K562 (cell line): ENCODE data around the gene MACROD2. TPM values are rescaled to one million over a fixed set of nuclear protein-coding genes. Genes with fewer than 3 reads are reported as not detected.

ENCODE experiments used
- ATAC-seq: fragments of 200-7000 bp; cut with Tn5 transposase; 3 replicates; pipeline ENCODE4 v1.9.1; 2020; ENCODE audit warnings: moderate library complexity
- BruUV-seq: library from RNA; stranded (reverse); fragments of 400-500 nt; replicated peaks from 2 replicates; lab custom pipeline; 2021; lab: Mats Ljungman, UMichigan
- CTCF ChIA-PET: fragments of 300-600 bp; formaldehyde crosslinking; extraction: SDS; loops from one replicate; lab custom pipeline; 2021; ENCODE audit warnings: low intra/inter-chr PET ratio; lab: Yijun Ruan, JAX
- POLR2A ChIA-PET: fragments of 300-600, 350-650 bp; sonication (Branson Sonifier 250); formaldehyde crosslinking; extraction: SDS; loops from one replicate; lab custom pipeline; 2021; ENCODE audit warnings: antibody characterized with exemption, inconsistent platforms; lab: Yijun Ruan, JAX
- DNase-seq, 4 experiments: peaks; one replicate each; pipeline versions ENCODE4 v3.0.0 to v3.0.0-alpha.2; 2011 to 2018; ENCODE audit warnings: low spot score in 3 of 4, mixed read lengths in 3 of 4; ENCODE audit errors: extremely low read depth in 1 of 4
- FAIRE-seq: peaks from 2 replicates; lab custom pipeline; 2011; peaks lifted over from hg19 to GRCh38; lab: Jason Lieb, UNC
- H2AFZ ChIP-seq: 2 replicates; pipeline ENCODE4 v1.6.0; 2011; ENCODE audit warnings: low read depth, low read length, control low read depth, inconsistent platforms
- H3K27ac ChIP-seq: fragments of 200-600 bp; 3 replicates; pipeline ENCODE4 v1.8.0; 2011; ENCODE audit warnings: low read depth, mild to moderate bottlenecking, control low read depth, inconsistent platforms, low read length, moderate library complexity, mixed read lengths; ENCODE audit errors: extremely low read depth
- H3K27me3 ChIP-seq, 2 experiments: fragments of 300-600 bp in 1 of 2; 2 replicates in 1 of 2; 3 replicates in 1 of 2; pipeline versions ENCODE4 v1.6.0 to v1.8.0; 2011; ENCODE audit warnings: inconsistent platforms in 2 of 2, low read length in 2 of 2, mild to moderate bottlenecking in 1 of 2, mixed read lengths in 1 of 2, moderate library complexity in 1 of 2; ENCODE audit not compliant: control insufficient read depth in 2 of 2, insufficient read depth in 2 of 2
- H3K36me3 ChIP-seq: fragments of 300-600 bp; 3 replicates; pipeline ENCODE4 v1.8.0; 2011; ENCODE audit warnings: mild to moderate bottlenecking, low read length, inconsistent platforms; ENCODE audit not compliant: control insufficient read depth, insufficient read depth
- H3K4me1 ChIP-seq, 2 experiments: fragments of 200-600 bp in 1 of 2; replicated peaks in 1 of 2; 2 replicates in 1 of 2; 3 replicates in 1 of 2; pipeline versions ENCODE4 v1.5.1 to v1.8.0; 2011; ENCODE audit warnings: inconsistent platforms in 2 of 2, low read length in 2 of 2, mild to moderate bottlenecking in 1 of 2, mixed read lengths in 1 of 2, moderate library complexity in 1 of 2; ENCODE audit not compliant: control insufficient read depth in 2 of 2, insufficient read depth in 2 of 2
- H3K4me2 ChIP-seq: 2 replicates; pipeline ENCODE4 v1.6.1; 2011; ENCODE audit warnings: low read length, control low read depth, inconsistent platforms, mixed read lengths; ENCODE audit not compliant: insufficient read depth
- H3K4me3 ChIP-seq: fragments of 200-600 bp; sonication (generic), shearing (Covaris generic); 2 replicates; pipeline ENCODE4 v1.5.1; 2016; ENCODE audit warnings: control low read depth, inconsistent platforms
- H3K79me2 ChIP-seq: fragments of 200-600 bp; 3 replicates; pipeline ENCODE4 v1.8.0; 2011; ENCODE audit warnings: low read length, inconsistent platforms; ENCODE audit not compliant: control insufficient read depth, insufficient read depth
- H3K9ac ChIP-seq, 2 experiments: 2 replicates each; pipeline versions ENCODE4 v1.6.0 to v1.6.1; 2011; ENCODE audit warnings: low read depth in 2 of 2, low read length in 2 of 2, control low read depth in 1 of 2, inconsistent platforms in 1 of 2, mild to moderate bottlenecking in 1 of 2, mixed read lengths in 1 of 2; ENCODE audit not compliant: insufficient read depth in 1 of 2
- H3K9me1 ChIP-seq: one replicate; pipeline ENCODE4 v1.6.0; 2011; ENCODE audit warnings: inconsistent platforms, mild to moderate bottlenecking, low read length, moderate library complexity; ENCODE audit not compliant: control insufficient read depth, insufficient read depth
- H3K9me3 ChIP-seq: replicated peaks from 2 replicates; pipeline ENCODE4 v1.5.1; 2011; ENCODE audit warnings: low read depth, low read length, inconsistent platforms; ENCODE audit not compliant: control insufficient read depth, insufficient read depth
- H4K20me1 ChIP-seq: replicated peaks from 2 replicates; pipeline ENCODE4 v1.6.1; 2011; ENCODE audit warnings: low read length, inconsistent platforms, mixed read lengths; ENCODE audit not compliant: control insufficient read depth, insufficient read depth
- ARID2 ChIP-seq: fragments of 450-650 bp; IDR thresholded peaks from 2 replicates; pipeline ENCODE4 v1.6.1; 2017; ENCODE audit warnings: antibody characterized with exemption, mild to moderate bottlenecking
- ELF2 ChIP-seq: fragments of 250-450 bp; sonication (Bioruptor Pico); IDR thresholded peaks from 2 replicates; pipeline ENCODE4 v1.5.0; 2021; ENCODE audit warnings: mild to moderate bottlenecking
- LARP7 ChIP-seq: fragments of 450-650 bp; IDR thresholded peaks from 2 replicates; pipeline ENCODE4 v1.6.1; 2016
- NFE2 ChIP-seq: IDR thresholded peaks from 2 replicates; pipeline ENCODE4 v1.6.1; 2014; ENCODE audit warnings: antibody characterized with exemption, low read depth
- SIX5 ChIP-seq, 2 experiments: IDR thresholded peaks; 2 replicates each; pipeline ENCODE4 v1.6.1; 2011; ENCODE audit warnings: low read length in 2 of 2, borderline replicate concordance in 1 of 2, low read depth in 1 of 2, mild to moderate bottlenecking in 1 of 2, moderate library complexity in 1 of 2; ENCODE audit not compliant: insufficient read depth in 1 of 2
- ZNF224 ChIP-seq: sonication (generic); formaldehyde crosslinking; IDR thresholded peaks from 2 replicates; pipeline ENCODE4 v1.8.0; 2022; ENCODE audit warnings: mild to moderate bottlenecking, missing genetic modification reagents
- ZNF354B ChIP-seq: fragments of 250-450 bp; sonication (Bioruptor Pico); IDR thresholded peaks from 2 replicates; pipeline ENCODE4 v1.4.0; 2020
- ZNF707 ChIP-seq: fragments of 250-450 bp; sonication (Bioruptor Pico); conservative IDR thresholded peaks from 2 replicates; pipeline ENCODE4 v1.8.0; 2022; ENCODE audit warnings: inconsistent platforms, mild to moderate bottlenecking, moderate library complexity
- ZNF766 ChIP-seq: fragments of 200-800 bp; sonication (Bioruptor generic); conservative IDR thresholded peaks from 2 replicates; pipeline ENCODE4 v1.6.1; 2016; ENCODE audit warnings: missing genetic modification characterization, missing compliant biosample characterization
- WGBS: fragments of 100-300 bp; shearing (Covaris generic); methylation state at CpG from one replicate; pipeline ENCODE4 v1.1.6; 2016; ENCODE audit warnings: low coverage, mixed read lengths; ENCODE audit not compliant: insufficient coverage; ENCODE audit errors: missing lambda C conversion rate; 5-methylcytosine and 5-hydroxymethylcytosine counted together
- in situ Hi-C: fragments of 300-500 bp; cut with MboI; formaldehyde crosslinking; loops from 4 replicates; pipeline ENCODE4 v1.15.0; 2018; ENCODE audit warnings: inconsistent platforms, mixed read lengths
- intact Hi-C: fragments of 100-400 bp; cut with micrococcal nuclease; formaldehyde crosslinking; loops from 2 replicates; pipeline ENCODE4 v1.14.2; 2022
- polyA plus RNA-seq, 8 experiments: library from polyadenylated mRNA; depleted of rRNA in 4 of 8; stranded (reverse) in 5 of 8; unstranded in 3 of 8; fragments of >200 nt; fragmentation: Nextera tagmentation in 2 of 8; fragmentation: Illumina TruSeq in 1 of 8; extraction: Ambion mirVana in 2 of 8; extraction: Trizol in 1 of 8; gene quantifications; 2 replicates each; pipeline versions ENCODE4 v1.2.1 to v1.2.3, GENCODE V29; 2011 to 2014; ENCODE audit warnings: inconsistent platforms in 1 of 8, missing spikeins in 1 of 8
- total RNA-seq, 7 experiments: library from RNA; depleted of rRNA in 6 of 7; stranded (reverse); fragments of >200 nt in 6 of 7; fragmentation: Illumina TruSeq in 2 of 7; extraction: Trizol in 2 of 7; gene quantifications; 2 replicates each; pipeline versions ENCODE4 v1.2.1 to v1.2.3, GENCODE V29; 2011 to 2021; ENCODE audit warnings: low replicate concordance in 1 of 7
- TF ChIP-seq, protein P1 (sequence below): fragments of 250-450 bp; sonication (Bioruptor Pico); IDR thresholded peaks from 2 replicates; pipeline ENCODE4 v1.4.0; 2020; ENCODE audit warnings: mild to moderate bottlenecking, moderate library complexity
- TF ChIP-seq, protein P2 (sequence below): fragments of 250-450 bp; sonication (Bioruptor Pico); IDR thresholded peaks from 2 replicates; pipeline ENCODE4 v1.5.0; 2021; ENCODE audit warnings: mild to moderate bottlenecking, borderline replicate concordance

Gene MACROD2
- total and polyA plus RNA-seq, 9 of the 15 experiments (the other 6 are each of a cell fraction or from before 2014, with no cell fraction given): not detected

DNA sequence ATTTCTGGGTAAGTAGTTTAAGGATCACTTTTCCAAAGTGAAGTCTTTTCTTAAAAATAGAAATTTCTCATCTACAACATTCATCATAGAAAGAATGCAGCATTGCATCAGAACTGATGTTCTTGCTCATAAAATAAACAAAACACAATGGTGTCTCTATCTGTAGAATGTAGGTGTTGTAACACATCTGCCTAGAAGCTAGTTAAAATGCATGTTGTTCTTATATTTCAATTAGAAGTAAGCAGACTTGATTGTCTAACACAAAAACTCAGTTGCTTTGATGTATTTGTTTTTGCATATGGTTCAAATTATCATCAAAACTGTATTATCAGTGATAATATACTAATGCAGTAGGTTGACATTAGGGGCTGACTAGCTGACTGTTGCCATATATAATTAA lies 996.8 kb downstream of the MACROD2 start:
- H3K4me1 ChIP-seq: no peaks in the 10 kb centered on the region
- CTCF ChIA-PET: no interaction called here

DNA sequence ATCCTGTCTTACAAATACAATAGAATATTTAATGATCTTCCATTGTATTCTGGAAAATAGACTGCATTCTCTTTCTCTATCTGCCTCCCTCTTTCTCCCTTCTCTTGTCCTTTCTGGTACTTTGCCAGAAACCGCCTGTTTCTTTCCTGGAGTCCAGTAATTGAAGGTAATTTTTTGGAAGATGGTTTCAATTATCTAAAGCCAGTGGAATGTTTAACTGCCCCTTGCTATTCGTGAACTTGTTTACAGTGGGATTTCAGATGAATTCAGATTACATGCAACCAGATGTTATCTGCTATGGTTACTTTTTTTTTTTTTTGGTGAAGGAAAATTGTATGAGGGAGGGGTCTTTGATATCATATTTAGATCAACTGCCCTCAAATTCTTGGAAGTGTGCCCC lies 997.6 kb downstream of the MACROD2 start:
- CTCF ChIA-PET: no interaction called here
- Histone ChIP-seq H3K36me3 (no peaks in the 10 kb centered on the region), H3K4me1 (no peaks in the 10 kb centered on the region), H3K27ac (no peak overlapping the region), H3K9me1 (no peaks in the 10 kb centered on the region), H4K20me1 (no peaks in the 10 kb centered on the region), H3K4me2 (no peak overlapping the region), H3K9ac (no peak overlapping the region), H3K4me3 (no peak overlapping the region), H2AFZ (no peak overlapping the region), H3K27me3 (no peaks in the 10 kb centered on the region), H3K9me3 (no peaks in the 10 kb centered on the region), H3K79me2 (no peaks in the 10 kb centered on the region)
- ATAC-seq: no peak
- 0% methylated on average over 1 of the region's 2 CpGs for WGBS
- no peak for DNase-seq
- no TSS peak for BruUV-seq
- in situ Hi-C loops (no loop called here), intact Hi-C loops (no loop called here)
- FAIRE-seq: no peak
- POLR2A ChIA-PET: no interaction called here
- TF ChIP-seq NFE2 (no peak), ZNF224 (CRISPR knock-in tag) (no peak), ZNF766 (CRISPR knock-in tag) (no peak), ZNF354B (CRISPR knock-in tag) (no peak), SIX5 (IDR thresholded peaks at IDR 0.05; ENCODE audit: borderline replicate concordance in 1 of 2, insufficient read depth in 1 of 2, low read depth in 1 of 2, low read length in 2 of 2) (no peak)
- TF ChIP-seq, protein P1, sequence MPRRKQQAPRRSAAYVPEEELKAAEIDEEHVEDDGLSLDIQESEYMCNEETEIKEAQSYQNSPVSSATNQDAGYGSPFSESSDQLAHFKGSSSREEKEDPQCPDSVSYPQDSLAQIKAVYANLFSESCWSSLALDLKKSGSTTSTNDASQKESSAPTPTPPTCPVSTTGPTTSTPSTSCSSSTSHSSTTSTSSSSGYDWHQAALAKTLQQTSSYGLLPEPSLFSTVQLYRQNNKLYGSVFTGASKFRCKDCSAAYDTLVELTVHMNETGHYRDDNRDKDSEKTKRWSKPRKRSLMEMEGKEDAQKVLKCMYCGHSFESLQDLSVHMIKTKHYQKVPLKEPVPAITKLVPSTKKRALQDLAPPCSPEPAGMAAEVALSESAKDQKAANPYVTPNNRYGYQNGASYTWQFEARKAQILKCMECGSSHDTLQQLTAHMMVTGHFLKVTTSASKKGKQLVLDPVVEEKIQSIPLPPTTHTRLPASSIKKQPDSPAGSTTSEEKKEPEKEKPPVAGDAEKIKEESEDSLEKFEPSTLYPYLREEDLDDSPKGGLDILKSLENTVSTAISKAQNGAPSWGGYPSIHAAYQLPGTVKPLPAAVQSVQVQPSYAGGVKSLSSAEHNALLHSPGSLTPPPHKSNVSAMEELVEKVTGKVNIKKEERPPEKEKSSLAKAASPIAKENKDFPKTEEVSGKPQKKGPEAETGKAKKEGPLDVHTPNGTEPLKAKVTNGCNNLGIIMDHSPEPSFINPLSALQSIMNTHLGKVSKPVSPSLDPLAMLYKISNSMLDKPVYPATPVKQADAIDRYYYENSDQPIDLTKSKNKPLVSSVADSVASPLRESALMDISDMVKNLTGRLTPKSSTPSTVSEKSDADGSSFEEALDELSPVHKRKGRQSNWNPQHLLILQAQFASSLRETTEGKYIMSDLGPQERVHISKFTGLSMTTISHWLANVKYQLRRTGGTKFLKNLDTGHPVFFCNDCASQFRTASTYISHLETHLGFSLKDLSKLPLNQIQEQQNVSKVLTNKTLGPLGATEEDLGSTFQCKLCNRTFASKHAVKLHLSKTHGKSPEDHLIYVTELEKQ (CRISPR knock-in tag): no peak

More for the DNA sequence above, 996.8 kb downstream of the MACROD2 start:
- Histone ChIP-seq H3K27ac (no peak overlapping the region), H3K79me2 (no peaks in the 10 kb centered on the region), H3K4me3 (no peak overlapping the region)
- ATAC-seq: no peak
- TF ChIP-seq ARID2 (no peak), LARP7 (no peak), ELF2 (CRISPR knock-in tag) (no peak), ZNF707 (CRISPR knock-in tag) (no peak)
- TF ChIP-seq, protein P2, sequence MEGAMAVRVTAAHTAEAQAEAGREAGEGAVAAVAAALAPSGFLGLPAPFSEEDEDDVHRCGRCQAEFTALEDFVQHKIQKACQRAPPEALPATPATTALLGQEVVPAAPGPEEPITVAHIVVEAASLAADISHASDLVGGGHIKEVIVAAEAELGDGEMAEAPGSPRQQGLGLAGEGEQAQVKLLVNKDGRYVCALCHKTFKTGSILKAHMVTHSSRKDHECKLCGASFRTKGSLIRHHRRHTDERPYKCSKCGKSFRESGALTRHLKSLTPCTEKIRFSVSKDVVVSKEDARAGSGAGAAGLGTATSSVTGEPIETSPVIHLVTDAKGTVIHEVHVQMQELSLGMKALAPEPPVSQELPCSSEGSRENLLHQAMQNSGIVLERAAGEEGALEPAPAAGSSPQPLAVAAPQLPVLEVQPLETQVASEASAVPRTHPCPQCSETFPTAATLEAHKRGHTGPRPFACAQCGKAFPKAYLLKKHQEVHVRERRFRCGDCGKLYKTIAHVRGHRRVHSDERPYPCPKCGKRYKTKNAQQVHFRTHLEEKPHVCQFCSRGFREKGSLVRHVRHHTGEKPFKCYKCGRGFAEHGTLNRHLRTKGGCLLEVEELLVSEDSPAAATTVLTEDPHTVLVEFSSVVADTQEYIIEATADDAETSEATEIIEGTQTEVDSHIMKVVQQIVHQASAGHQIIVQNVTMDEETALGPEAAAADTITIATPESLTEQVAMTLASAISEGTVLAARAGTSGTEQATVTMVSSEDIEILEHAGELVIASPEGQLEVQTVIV (CRISPR knock-in tag): no peak
- TF ChIP-seq, all 486 proteins: peak for 0
- FAIRE-seq: no peak
- Histone ChIP-seq H3K9ac (no peak overlapping the region), H3K27me3 (no peaks in the 10 kb centered on the region), H3K36me3 (no peaks in the 10 kb centered on the region), H3K4me2 (no peak overlapping the region), H3K9me3 (no peaks in the 10 kb centered on the region), H2AFZ (no peak overlapping the region), H3K9me1 (no peaks in the 10 kb centered on the region), H4K20me1 (no peaks in the 10 kb centered on the region)
- no TSS peak for BruUV-seq
- no peak for DNase-seq
- intact Hi-C loops (no loop called here), in situ Hi-C loops (no loop called here)
- POLR2A ChIA-PET: no interaction called here
